ENCODE data around the gene THTPA. TPM values are rescaled to one million over a fixed set of nuclear protein-coding genes. Genes with fewer than 3 reads are reported as not detected.

Gene THTPA, protein sequence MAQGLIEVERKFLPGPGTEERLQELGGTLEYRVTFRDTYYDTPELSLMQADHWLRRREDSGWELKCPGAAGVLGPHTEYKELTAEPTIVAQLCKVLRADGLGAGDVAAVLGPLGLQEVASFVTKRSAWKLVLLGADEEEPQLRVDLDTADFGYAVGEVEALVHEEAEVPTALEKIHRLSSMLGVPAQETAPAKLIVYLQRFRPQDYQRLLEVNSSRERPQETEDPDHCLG
- 16.8 and 22.4 TPM in 2 replicates for total RNA-seq (2022)
- Bru-seq, nascent RNA, result percentile 69 among the genes with signal in this experiment
- BruChase-seq, experiment 1, labeled RNA remaining after a 6-hour chase, result percentile 82 among the genes with signal in this experiment
- percentile 64 among the genes with signal in this experiment for BruChase-seq, experiment 2, labeled RNA remaining after a 2-hour chase
- long read RNA-seq, transcript THTPA-201 (2 exons, 2,860 nt), result major isoform, 17 of 40 reads
- long read RNA-seq, transcript THTPA-202 (3 exons, 1,779 nt), result minor isoform, 7 of 40 reads
- long read RNA-seq, partial matches to known transcripts, result 0 of 40 reads
- long read RNA-seq, other reads (novel, unspliced or antisense), result 10 of 40 reads

DNA sequence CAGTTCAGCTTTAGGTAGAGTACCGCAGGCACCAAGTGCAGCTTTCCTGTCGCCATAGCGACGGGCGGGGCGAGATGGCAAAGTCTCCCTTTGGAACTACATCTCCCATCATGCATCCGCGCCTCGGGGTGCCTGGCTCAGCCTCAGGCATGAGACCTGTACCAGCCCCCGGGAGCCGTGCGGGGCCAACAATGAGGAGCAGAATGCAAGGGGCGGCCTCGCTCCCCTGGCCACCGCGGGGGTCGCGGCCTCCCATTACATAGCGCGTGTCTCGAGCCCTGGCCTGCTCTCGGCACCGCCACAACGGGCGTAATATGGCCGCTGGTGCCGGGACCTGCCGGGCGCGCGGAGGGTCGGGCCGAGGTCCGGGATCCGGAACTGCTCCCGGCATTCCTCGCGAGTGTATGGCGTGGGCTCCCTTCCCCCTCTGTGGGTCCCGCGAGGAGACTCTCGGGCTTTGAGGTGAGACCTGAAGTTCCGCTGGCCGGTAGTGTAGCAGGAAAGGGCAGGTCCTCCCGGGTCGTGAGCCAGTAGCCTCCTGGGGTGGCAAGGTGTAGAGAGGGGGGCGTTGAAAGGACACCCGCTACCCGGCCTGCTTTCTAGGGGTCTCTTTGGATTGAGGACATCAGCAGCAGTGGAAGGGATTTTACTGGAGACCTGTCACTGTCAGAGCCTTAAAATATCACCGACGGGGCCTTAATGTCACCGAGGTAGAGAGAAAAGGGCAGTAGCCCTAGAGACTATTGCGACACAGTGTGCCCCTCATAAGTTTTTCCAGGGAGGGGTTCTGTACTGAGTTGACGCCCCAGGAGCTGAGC, at the start of gene THTPA:
THTPA (plus strand) TSS at position 390 of the 818 bp plus-strand sequence. CDS start 487 bp downstream, outside the sequence.
- CTCF ChIA-PET, result interaction anchor here (0.5 to 10.7 kb wide), 8 partner anchors 13 to 354 kb away, joined by 3 to 247 read pairs (median 4); partner anchors contain the start of gene AP1G2
- Mint-ChIP-seq H3K4me1 (ENCODE audit: insufficient read depth, unreplicated experiment) (peaks cover 13% of the 10 kb centered on the region), H3K36me3 (ENCODE audit: insufficient read depth, unreplicated experiment) (peaks cover 29% of the 10 kb centered on the region), H3K27me3 (ENCODE audit: insufficient read depth, unreplicated experiment) (no peaks in the 10 kb centered on the region), H3K27ac (ENCODE audit: low read depth, unreplicated experiment) (peak within 1 kb of the TSS; percentile 95), H3K9me3 (ENCODE audit: unreplicated experiment) (no peaks in the 10 kb centered on the region), H3K4me3 (ENCODE audit: unreplicated experiment) (peak within 1 kb of the TSS; percentile 92)
- intact Hi-C loops (cut with micrococcal nuclease), result no loop called here
- TF ChIP-seq, protein P1, sequence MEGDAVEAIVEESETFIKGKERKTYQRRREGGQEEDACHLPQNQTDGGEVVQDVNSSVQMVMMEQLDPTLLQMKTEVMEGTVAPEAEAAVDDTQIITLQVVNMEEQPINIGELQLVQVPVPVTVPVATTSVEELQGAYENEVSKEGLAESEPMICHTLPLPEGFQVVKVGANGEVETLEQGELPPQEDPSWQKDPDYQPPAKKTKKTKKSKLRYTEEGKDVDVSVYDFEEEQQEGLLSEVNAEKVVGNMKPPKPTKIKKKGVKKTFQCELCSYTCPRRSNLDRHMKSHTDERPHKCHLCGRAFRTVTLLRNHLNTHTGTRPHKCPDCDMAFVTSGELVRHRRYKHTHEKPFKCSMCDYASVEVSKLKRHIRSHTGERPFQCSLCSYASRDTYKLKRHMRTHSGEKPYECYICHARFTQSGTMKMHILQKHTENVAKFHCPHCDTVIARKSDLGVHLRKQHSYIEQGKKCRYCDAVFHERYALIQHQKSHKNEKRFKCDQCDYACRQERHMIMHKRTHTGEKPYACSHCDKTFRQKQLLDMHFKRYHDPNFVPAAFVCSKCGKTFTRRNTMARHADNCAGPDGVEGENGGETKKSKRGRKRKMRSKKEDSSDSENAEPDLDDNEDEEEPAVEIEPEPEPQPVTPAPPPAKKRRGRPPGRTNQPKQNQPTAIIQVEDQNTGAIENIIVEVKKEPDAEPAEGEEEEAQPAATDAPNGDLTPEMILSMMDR (IDR thresholded peaks at IDR 0.05; ENCODE audit: unreplicated experiment), result no peak
- DNase-seq (ENCODE audit: unreplicated experiment), result peak; percentile 89
- POLR2A ChIA-PET, result interaction anchor here (0.6 to 2.6 kb wide), 19 partner anchors 10 to 1005 kb away, joined by 3 to 16 read pairs (median 4); partner anchors contain the start of genes AP1G2, BCL2L2, DCAF11 and HOMEZ
- BruUV-seq (replicated peaks), result TSS peak; percentile 65

DNA sequence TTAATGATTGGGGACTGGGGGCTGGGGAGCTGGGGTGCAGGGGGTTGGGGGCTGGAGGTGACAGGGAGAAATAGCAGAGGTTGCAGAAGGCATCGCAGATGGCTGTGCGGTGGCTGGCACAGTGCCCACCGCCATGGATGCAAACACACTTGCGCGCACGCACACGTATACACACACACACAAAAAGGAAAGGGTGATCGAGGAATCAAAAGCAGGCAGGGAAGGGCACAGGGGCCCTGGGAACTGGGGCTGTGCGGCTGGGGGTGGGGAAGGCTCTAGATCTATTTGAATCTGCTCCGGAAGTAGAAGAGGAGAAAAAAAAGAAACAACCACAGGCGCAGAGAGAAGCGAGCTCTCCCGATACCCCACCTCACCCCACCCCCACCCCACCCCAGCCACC, 43.9 kb upstream of the THTPA start:
- no TSS peak for BruUV-seq (replicated peaks)
- H3K36me3 Mint-ChIP-seq (ENCODE audit: insufficient read depth, unreplicated experiment), result no peaks in the 10 kb centered on the region
- CTCF ChIA-PET, result interaction anchor here (0.5 to 0.9 kb wide), 2 partner anchors 28 to 217 kb away, joined by 3 to 4 read pairs; no protein-coding TSS in a partner anchor
- TF ChIP-seq, protein P1 (IDR thresholded peaks at IDR 0.05; ENCODE audit: unreplicated experiment), result no peak
- H3K4me3 Mint-ChIP-seq (ENCODE audit: unreplicated experiment), result no peak overlapping the region
- no peaks in the 10 kb centered on the region for H3K9me3 Mint-ChIP-seq (ENCODE audit: unreplicated experiment)
- DNase-seq (ENCODE audit: unreplicated experiment), result no peak
- POLR2A ChIA-PET, result no interaction called here
- H3K4me1 Mint-ChIP-seq (ENCODE audit: insufficient read depth, unreplicated experiment), result no peaks in the 10 kb centered on the region
- intact Hi-C loops (cut with micrococcal nuclease), result no loop called here
- H3K27ac Mint-ChIP-seq (ENCODE audit: low read depth, unreplicated experiment), result no peak overlapping the region
- no peaks in the 10 kb centered on the region for H3K27me3 Mint-ChIP-seq (ENCODE audit: insufficient read depth, unreplicated experiment)

DNA sequence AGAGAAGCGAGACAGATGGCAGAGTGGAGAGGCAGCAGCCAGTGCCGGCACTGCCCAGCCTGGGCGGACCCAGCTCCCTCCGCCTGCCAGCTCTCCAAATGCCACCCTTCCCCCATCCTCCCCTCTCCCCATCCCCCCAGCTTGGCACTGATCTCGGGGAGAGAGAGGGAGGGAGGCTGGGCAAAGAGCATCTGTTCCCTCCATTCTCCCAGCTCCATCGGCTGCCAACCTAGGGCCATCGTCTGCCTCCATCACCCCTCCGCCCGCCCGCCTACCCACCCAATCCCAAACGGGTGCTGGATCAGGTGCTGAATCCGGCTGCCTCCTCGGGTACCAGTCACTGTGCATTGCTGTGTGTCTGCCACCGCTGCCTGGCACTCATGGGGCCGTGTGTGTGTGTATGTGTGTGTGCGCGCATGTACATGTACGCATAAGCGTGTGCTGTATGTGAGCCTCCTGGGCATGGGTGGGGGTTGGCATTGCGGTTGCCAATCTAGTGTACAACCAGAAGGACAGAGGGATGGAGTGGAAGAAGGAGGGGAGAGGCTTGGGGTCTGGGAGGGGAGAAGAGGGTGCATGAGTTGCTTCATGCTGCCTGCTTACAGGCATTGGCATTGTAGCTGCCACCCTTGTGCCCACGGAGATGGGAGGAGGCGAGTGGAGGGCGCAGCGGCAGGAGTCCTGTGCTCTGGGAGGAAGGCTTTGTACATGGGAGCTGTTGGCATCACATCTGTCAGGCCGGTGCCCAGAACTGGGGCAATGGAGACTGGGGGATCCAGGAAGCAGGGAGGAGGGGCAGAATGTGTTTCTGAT, 42.9 kb upstream of the THTPA start:
- Mint-ChIP-seq H3K9me3 (ENCODE audit: unreplicated experiment) (no peaks in the 10 kb centered on the region), H3K4me3 (ENCODE audit: unreplicated experiment) (no peak overlapping the region), H3K27me3 (ENCODE audit: insufficient read depth, unreplicated experiment) (no peaks in the 10 kb centered on the region), H3K36me3 (ENCODE audit: insufficient read depth, unreplicated experiment) (no peaks in the 10 kb centered on the region), H3K27ac (ENCODE audit: low read depth, unreplicated experiment) (no peak overlapping the region), H3K4me1 (ENCODE audit: insufficient read depth, unreplicated experiment) (no peaks in the 10 kb centered on the region)
- ChIA-PET POLR2A (no interaction called here), CTCF (interaction anchor here (0.5 kb wide), 1 partner anchor 390 kb away, joined by 4 read pairs; no protein-coding TSS in a partner anchor)
- no TSS peak for BruUV-seq (replicated peaks)
- intact Hi-C loops (cut with micrococcal nuclease), result no loop called here
- no peak for DNase-seq (ENCODE audit: unreplicated experiment)
- TF ChIP-seq, protein P1 (IDR thresholded peaks at IDR 0.05; ENCODE audit: unreplicated experiment), result no peak

All from MCF 10A (cell line).